HG02798 (cell line): ENCODE data around the gene CARS1.
"Not testable (repeated sequence)": the region's sequence is repeated elsewhere in the genome, so short reads cannot be mapped to it uniquely, and the experiment has no call there.

ENCODE experiments used
- ATAC-seq: cut with Tn5 transposase; IDR thresholded peaks from one replicate; pipeline ENCODE4 v1.9.1; 2021; ENCODE audit warnings: mild to moderate bottlenecking; ENCODE audit not compliant: unreplicated experiment, poor library complexity

Gene CARS1

DNA sequence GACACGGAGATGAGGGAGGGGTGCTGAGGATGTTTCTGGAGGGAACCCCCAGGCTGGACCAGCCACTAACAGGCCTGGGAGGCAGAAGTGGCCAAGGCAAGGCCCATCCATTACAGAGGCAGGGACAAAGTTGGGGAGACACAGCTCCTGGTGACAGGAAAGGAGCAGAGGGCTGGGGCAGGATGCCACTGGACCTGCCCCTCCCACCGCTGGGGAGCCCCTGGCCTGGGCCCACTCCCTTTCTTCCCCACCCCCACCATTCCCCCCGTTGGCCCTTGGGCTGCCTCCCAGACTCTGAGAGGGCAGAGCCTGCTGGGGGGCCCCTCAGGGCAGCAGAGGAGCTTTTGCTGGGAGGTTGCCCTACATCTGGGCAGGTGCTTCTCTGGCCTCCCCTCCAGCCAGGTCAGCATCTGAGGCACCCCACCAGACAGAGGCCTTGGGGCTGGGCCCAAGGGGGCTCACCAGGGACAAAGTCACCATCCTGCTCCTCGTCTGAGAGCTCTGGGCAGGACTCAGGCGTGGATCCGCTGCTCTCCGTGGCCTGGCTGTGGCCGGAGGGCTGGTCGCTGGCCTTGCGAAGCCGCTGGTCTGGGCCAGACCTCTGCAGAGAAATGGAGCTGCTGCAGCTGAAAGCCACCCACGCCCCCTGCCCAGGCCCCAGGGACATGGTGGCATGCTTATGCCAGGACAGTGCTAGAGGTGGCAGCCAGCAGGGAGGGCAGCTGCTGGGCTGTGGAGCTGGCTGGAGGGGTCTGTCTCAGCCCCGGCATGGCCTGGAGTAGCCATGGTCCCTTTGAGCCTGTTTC is 33.1 kb upstream of the CARS1 start:
- ATAC-seq: no peak

DNA sequence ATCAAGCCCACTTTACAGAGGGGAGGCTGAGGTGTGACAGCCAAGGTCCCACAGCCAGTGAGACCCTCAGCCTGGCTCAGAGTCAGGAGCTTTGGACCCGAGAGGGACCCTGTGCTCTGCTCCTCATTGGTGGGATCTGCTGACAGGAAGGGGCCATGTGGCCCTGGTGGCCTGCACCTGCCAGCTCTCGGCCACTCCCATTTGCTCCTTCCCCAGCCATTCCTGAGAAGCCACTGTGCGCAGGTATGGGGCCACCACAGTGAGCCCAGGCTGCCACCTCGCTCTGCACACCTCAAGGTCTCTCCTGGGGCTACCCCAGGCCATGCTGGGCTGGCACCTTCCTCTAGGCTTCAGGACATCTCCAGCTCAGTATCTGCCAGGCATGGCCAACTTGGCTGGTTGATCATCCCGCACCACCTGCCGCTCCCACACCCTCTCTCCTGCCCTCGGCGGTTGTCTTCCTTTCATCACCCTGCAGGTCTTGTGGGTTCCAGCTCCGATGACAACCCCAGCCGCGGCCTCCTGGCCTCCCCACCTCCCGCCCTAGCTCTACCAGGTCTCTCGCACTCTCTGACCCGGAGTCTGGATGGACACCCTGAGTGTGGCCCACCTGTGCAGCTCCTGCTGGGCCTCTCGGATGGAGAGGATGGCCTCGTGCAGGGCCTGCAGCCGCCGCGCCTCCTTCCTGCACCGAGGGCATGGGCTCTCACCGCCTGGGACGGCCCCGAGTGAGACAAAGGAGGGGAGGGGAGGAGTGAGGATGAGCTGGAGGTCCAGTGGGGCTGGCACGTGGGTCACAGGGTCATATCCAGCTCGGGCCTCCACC is 32.2 kb upstream of the CARS1 start:
- no peak for ATAC-seq

DNA sequence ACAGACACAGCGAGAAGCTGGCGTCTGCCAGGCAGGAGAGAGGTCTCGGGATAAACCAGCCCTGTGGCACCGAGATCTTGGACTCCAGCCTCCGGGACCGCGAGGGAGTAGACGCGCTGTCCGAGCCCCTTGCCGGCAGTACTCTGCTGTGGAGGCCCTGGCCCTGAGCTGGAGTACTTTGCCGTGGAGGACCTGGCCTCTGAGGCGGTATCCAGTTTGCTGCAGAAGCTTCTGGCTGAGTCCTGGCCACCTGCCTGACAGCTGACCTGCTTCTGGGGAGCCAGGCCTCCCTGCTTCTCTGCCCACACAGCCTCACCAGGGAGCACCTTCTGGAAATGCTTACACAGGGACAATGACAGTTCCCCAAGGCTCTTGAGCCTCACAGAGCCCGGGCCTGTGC is 31.6 kb upstream of the CARS1 start:
- no peak for ATAC-seq

DNA sequence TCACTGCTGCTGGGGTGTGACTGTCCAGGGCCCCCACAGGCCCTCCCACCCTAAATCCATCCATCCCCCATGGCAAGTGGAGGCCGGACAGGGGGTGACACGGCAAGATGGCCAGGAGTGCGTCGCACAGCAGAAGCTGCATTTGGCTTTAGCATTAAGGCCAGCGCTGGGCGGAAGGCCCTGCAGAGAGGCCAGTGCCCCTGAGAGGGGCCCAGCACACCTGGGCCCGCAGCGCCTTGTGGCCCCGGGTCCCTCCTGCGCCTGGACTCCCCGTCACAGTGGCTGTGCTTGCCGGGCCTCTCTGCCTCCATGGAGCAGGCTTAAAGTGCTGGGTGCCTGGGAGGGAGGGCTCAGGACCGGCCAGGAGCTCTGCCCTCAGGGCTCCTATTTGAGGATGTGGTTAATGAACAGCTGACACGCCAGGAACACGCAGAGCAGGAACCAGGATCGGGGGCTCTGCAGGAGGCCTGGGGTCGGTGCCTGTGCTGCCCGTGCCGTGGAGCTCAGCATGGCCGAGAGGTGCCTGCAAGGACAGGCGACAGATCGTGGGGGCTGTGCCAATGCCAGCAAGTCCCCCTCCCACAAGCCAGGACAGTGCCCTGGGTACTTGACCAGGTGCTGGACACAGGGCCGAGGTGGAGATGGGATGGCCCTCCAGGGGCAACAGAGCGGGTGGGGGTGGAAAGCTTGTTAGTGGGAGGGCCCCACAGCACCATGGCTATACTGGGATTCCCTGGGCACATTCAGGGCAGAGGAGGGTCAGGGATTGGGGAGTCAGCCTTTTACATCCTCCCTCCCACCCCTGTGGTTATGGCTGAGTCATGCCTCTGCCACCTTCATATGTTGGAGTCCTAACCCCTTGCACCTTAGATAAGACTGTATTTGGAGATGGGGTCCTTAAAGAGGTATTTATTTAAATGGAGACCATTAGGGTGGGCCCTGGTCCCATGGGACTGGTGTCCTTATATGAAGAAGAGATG is 30.9 kb upstream of the CARS1 start:
- no peak for ATAC-seq

DNA sequence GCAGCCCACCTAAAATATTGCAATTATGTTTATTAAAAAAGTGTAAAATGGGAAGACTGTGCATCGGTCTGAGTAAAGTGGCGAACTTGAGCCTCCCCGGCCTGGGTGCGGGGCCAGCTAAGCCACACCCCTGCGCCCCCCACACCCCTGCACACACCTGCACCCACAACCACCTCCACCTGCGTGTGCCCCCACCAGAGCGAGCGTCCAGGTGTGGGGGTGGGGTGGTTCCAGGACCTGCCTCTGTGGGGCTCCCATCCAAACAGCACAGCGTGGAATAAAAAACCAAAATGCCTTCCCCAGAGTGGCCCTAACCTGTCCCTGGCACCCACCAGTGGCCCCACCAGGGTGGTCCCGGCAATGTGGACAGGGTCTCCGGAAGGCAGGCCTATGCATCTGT is 30.1 kb upstream of the CARS1 start:
- no peak for ATAC-seq

DNA sequence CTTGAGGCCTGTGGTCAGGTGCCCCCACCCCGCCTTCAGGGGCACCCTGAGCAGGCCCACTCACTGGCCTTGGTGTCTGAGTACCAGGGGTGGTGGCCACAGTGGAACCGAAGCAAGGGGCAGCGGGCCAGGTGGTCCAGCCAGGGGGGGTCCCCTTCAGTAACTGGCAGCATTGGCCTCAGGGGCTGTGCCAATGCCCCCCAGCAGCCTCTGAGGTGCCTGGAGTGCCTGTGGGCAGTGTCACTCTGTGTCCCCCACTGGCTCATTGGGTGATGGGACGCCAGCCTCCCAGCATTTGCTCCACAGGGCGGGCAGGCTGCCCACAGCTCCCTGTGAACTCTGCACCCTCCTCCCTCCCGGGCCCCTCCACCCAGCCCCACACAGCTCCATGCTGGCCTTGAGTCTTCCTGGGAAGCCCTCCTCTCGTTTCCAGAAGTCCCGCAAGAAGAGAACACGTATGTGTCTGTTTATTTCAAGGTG is 29.5 kb upstream of the CARS1 start:
- no peak for ATAC-seq

DNA sequence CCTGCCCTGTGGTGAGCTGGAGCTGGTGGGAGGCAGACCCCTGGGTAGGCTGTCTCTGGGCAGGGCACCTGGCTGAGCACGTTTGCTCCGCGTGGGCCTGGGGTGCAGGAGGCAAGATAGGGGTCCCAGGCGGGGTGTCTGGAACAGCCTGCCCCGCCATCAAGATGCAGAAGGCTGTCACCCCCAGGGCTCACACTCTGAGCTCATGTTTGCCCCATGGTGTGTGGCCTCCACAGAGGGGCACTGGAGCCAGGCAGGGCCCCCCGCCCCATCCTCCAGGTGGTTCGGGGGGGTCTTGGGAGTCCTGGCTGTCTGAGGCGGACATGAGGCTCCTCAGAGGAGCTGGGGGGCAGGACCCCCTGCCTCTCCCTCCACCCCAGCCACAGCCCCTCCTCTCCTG is 28.9 kb upstream of the CARS1 start:
- no peak for ATAC-seq

DNA sequence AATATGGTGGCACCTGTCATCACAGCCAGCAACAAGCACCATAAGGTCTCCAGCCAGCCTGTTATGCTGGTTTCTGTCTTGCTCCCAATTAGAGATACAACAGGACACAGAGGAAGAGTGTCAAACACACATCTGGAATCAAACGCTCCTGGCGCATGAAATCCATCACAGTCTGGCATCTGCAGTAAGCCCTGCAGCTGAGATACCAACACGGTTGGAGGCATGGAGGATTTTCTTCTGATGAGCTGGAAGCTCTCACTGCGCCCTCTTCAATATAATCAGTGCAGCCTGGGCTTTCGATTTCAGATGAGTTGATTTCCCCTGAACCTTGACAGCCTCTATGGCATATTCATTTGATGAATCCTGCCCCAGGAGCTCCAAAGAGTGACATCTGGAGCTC is 27.8 kb upstream of the CARS1 start:
- ATAC-seq: no peak

DNA sequence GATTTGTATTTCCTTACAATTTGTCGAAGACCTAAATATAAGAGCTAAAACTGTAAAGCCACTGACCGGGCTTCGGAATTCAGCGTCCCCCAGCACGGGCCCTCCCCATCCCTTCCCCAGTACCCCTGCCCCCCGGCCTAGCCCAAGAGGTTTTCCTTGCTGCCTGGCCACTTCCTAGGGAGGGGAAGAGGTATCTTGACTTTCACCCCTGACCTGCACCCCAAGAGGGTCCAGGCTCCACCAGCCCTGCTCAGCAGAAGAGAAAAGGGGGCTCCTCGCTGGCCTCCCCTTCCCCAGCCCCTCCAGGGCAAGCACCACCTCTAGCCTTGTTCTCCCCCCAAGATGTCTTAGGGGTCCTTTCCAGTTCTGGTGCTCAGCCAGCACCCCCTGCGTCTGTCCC is 26.1 kb upstream of the CARS1 start:
- no peak for ATAC-seq

DNA sequence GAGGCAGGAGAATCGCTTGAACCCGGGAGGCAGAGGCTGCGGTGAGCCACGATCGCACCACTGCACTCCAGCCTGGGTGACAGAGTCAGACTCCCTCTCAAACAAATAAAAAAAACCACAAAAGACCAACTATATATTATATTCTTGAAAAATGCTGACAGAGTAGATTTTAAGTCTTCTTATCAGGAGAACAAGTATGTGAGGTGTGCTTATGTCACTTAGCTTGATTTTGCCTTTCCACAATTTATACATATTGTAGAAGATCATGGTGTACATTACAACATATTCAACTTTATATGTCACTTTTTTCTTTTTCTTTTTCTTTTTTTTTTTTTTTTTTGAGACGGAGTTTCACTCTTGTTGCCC is 24.1 kb upstream of the CARS1 start:
- ATAC-seq: no peak

DNA sequence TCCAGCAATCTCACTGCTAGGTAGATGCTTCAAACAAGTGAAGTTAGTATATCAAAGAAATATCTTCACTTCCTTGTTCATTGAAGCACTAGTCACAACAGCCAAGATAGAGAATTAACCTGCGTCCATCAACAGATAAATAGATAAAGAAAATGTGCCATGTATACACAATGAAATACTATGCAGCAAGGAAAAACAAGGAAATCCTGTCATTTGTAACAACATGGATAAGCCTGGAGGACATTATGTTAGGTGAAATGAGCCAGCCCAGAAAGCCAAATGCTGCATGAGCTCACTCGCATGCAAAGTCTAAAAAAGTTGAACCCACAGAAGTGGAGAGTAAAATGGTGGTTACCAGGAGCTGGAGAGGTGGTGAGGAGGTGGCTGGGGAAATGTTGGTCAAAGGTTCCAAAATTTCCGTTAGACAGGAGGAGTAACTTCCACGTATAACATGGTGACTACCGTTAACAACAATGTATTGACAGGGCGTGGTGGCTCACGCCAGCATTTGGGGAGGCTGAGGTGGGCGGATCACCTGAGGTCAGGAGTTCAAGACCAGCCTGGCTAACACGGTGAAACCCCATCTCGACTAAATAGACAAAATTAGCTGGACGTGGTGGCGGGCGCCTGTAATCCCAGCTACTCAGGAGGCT is 23.6 kb upstream of the CARS1 start:
- ATAC-seq: no peak

DNA sequence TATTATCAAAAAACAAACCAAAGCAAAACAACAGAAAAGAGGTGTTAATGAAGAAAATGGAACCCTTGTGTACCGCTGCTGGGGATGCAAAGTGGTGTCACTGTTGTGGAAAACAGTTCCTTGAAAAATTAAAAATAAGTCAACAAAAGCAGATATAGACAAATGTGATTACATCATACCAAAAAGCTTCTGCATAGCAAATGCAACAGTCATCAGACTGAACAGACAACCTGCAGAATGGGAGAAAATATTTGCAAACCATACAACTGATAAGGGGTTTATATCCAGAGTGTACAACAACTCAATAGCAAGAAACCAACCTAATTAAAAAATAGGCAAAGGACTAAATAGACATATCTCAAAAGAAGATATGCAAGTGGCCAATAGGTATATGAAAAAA is 22.9 kb upstream of the CARS1 start:
- no peak for ATAC-seq

DNA sequence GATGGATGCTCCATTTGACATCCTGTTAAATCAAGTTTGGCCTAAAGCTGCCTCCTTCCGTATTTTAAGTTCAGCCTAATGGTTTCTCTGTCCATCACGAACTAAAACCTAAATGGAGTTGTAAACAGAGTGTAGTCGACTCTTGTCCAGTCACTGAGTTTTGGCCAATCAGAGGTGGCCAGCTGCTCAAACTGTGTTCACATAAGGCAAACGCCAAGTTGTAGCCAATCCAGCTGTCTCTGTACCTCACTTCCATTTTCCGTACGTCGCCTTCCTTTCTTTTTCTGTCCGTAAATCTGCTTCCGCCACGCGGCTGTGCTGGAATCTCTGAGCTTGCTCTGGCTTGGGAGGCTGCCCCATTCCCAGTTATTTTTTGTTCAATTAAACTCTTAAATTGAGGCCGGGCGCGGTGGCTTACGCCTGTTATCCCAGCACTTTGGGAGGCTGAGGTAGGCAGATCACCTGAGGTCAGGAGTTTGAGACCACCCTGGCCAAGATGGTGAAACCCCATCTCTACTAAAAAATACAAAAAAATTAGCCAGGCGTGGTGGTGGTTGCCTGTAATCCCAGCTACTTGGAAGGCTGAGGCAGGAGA is 20.7 kb upstream of the CARS1 start:
- ATAC-seq: no peak

DNA sequence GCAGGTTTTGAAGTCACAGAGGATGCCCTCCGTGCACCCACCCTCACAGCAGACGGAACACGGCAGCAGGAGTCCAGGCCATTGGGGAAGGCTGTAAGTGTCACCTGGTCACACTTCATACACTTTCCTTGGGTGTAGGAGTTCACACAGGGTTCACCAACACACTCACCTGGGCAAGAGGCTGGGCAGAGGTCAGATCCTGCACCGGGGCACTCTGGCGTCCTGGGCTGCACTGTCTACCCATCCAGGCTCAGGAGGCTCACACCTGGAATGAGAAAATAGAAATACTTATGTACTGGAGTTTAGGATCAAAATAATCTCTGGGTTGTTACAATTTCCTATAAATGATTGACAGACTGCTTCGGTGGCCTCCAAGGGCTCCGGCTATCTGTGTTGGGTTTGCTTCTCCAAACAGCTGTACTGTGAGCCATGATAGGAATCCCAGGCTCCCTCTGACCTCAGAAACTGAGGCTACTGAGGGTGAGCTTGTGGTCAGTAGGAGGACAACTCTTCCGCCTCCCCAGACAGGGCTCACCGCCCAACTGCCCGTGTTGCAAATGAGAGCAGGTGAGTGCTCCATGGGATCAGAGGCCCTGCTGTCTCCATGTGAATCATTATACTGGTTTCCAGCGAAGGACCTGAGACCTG is 20.1 kb upstream of the CARS1 start:
- ATAC-seq: no peak

DNA sequence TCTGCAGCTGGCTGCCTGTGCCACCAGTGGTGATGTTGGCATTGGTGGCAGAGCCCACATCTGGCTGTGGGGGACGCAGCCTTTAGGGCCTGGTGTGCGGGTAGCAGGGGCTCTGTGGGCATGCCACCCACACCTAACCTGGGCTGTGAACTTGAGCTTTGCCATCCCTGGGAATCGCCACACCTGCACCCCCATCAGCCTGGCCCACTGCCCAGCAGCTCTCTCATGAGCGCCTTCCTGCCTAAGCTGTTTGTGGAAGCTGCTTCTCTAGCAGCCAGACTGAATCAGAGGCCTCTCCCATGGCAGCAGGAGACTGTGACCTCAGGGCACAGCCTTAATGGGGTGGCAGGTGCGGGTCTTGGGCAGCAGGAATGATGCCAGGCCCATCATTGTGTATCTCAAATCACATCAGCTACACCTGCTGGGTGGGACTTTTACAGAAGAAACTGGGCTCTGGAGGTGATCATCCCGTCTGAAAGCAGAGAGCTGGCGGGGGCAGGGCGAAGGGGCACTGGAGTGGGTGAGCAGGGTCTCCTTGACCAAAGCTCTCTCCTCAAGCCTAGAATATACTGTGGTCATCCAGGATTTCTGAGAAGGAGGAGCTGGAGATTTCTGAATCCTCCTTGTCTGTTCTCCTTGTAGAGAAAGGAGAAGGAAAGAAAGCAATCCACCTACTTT is 17.8 kb upstream of the CARS1 start:
- no peak for ATAC-seq

DNA sequence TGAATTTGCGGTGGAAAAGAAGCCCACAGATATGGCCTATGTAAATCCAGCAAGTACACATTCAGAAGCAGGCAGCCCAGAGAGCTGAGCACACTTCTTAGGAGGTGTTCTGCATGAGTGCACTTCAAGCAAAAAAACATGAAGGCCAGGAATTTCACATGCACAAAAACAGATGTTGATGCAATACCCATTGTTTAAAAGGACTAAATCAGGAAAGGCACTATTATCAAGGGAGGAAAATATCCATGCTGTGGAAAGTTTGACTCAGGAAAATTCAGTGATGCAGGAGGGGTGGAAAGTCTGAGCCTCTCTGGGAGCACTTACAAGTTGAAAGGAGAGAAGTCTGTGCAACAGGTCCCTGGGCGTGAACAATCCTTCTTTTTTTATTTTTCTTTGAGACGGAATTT is 15.8 kb upstream of the CARS1 start:
- ATAC-seq: no peak

DNA sequence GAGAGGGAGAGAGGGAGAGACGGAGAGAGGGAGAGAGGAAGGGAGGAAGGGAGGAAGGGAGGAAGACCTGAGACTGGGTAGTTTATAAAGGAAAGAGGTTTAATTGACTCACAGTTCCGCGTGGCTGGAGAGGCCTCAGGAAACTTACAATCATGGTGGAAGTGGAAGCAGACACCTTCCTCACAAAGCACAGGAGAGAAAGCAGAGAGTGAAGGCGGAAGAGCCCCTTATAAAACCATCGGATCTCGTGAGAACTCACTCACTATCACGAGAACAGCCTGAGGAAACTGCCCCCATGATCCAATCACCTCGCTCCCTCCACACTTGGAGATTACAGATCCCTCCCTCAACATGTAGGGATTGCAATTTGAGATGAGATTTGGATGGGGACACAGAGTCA is 12.2 kb upstream of the CARS1 start:
- no peak for ATAC-seq

DNA sequence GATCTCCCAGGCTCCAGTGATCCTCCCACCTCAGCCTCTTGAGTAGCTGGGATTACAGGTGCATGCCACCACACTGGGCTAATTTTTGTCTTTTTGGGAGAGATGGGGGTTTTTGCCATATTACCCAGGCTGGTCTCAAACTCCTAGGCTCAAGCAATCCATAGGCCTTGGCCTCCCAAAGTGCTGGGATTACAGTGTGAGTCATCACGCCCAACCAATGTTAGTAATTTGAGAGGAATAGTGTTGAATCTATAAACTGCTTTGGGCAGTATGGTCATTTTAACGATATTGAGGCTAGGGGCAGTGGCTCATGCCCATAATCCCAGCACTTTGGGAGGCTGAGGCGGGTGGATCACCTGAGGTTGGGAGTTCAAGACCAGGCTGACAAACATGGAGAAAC is 9.1 kb upstream of the CARS1 start:
- ATAC-seq: not testable (repeated sequence)

DNA sequence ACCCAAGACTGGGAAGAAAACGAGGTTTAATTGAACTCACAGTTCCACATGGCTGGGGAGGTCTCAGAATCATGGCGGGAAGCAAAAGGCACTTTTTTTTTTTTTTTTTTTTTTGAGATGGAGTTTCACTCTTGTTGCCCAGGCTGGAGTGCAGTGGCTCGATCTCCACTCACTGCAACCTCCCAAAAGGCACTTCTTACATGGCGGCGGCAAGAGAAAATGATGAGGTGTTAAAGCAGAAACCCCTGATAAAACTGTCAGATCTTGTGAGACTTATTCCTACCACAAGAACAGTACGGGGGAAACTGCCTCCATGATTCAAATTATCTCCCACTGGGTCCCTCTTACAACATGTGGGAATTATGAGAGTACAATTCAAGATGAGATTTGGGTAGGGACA is 7.5 kb upstream of the CARS1 start:
- not testable (repeated sequence) for ATAC-seq
